Suprapubic skin (tissue), 3 donors: Measurements from ENCODE around the gene NPLOC4.

Experiments used
- CTCF ChIP-seq, 2 donors: fragments of 200-600 bp in 1 of 2; fragments of 450-650 bp in 1 of 2; sonication (generic) in 1 of 2; IDR thresholded peaks; one replicate each; pipeline ENCODE4 v1.5.1; 2016 to 2019; ENCODE audit warnings: antibody characterized with exemption in 2 of 2, mild to moderate bottlenecking in 1 of 2, moderate library complexity in 1 of 2
- EP300 ChIP-seq: sonication (generic); formaldehyde crosslinking; IDR thresholded peaks from one replicate; pipeline ENCODE4 v1.6.1; 2017; ENCODE audit warnings: antibody characterized with exemption

DNA sequence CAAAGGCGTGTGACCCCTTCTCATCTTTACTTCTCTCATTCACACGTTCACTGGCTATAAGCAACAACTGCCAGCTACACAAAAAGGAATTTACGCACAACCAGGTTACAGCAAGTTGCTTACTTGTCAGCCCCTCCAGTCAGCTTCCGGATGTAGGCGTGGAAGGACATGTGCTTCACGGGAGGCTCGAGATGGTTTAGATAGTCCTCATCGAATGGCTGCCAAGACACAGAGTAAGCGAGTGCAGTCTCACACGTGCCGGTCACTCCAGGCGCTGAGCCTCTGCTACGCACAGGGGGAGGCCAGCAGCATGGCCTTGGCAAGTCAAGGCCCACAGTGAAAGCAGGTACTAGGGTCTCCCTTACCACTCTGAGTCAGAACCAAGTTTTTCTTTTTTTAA, 28.3 kb downstream of the NPLOC4 start:
- TF ChIP-seq EP300 (no peak), CTCF (IDR thresholded peaks at IDR 0.05) (no peak)
